GM23248 (cell line): ENCODE data around the gene FKBP4. TPM values are rescaled to one million over a fixed set of nuclear protein-coding genes. Genes with fewer than 3 reads are reported as not detected.
"Not testable (repeated sequence)": the region's sequence is repeated elsewhere in the genome, so short reads cannot be mapped to it uniquely, and the experiment has no call there.

Experiments
- DNase-seq: peaks from one replicate; pipeline ENCODE4 v3.0.0-alpha.2; 2015
- H2AFZ ChIP-seq: fragments of 200-600 bp; sonication (generic); 2 replicates; pipeline ENCODE4 v1.6.1; 2016; ENCODE audit warnings: antibody characterized with exemption
- H3F3A ChIP-seq: fragments of 200-600 bp; sonication (generic); 2 replicates; pipeline ENCODE4 v1.6.1; 2016; ENCODE audit warnings: mild to moderate bottlenecking, antibody characterized with exemption, mixed run types; ENCODE audit not compliant: insufficient read depth
- H3K27ac ChIP-seq: fragments of 200-600 bp; sonication (generic); 2 replicates; pipeline ENCODE4 v1.5.1; 2016; ENCODE audit warnings: mild to moderate bottlenecking
- H3K27me3 ChIP-seq: fragments of 200-600 bp; sonication (generic); replicated peaks from 2 replicates; pipeline ENCODE4 v1.6.1; 2016; ENCODE audit warnings: mild to moderate bottlenecking; ENCODE audit not compliant: insufficient read depth
- H3K36me3 ChIP-seq: fragments of 200-600 bp; sonication (generic); 2 replicates; pipeline ENCODE4 v1.6.1; 2016; ENCODE audit warnings: low read depth, mild to moderate bottlenecking
- H3K4me1 ChIP-seq: fragments of 200-600 bp; sonication (generic); 2 replicates; pipeline ENCODE4 v1.6.1; 2016; ENCODE audit warnings: mild to moderate bottlenecking; ENCODE audit not compliant: insufficient read depth
- H3K4me2 ChIP-seq: fragments of 200-600 bp; sonication (generic); one replicate; pipeline ENCODE4 v1.6.1; 2016; ENCODE audit warnings: mild to moderate bottlenecking; ENCODE audit not compliant: unreplicated experiment
- H3K4me3 ChIP-seq: fragments of 200-600 bp; sonication (generic); 2 replicates; pipeline ENCODE4 v1.5.1; 2016; ENCODE audit warnings: mild to moderate bottlenecking
- H3K79me2 ChIP-seq: fragments of 200-600 bp; sonication (generic); 2 replicates; pipeline ENCODE4 v1.6.1; 2016; ENCODE audit warnings: mild to moderate bottlenecking; ENCODE audit not compliant: insufficient read depth
- H3K9ac ChIP-seq: fragments of 200-600 bp; sonication (generic); 2 replicates; pipeline ENCODE4 v1.6.1; 2016; ENCODE audit warnings: mild to moderate bottlenecking
- H3K9me2 ChIP-seq: fragments of 200-600 bp; sonication (generic); 2 replicates; pipeline ENCODE4 v1.6.1; 2016; ENCODE audit warnings: mixed run types, mild to moderate bottlenecking, moderate library complexity; ENCODE audit not compliant: insufficient read depth
- H3K9me3 ChIP-seq: fragments of 200-600 bp; sonication (generic); one replicate; pipeline ENCODE4 v1.6.1; 2017; ENCODE audit warnings: low read depth
- H4K20me1 ChIP-seq: fragments of 200-600 bp; sonication (generic); 2 replicates; pipeline ENCODE4 v1.6.0; 2016; ENCODE audit not compliant: insufficient read depth
- EZH2 ChIP-seq: fragments of 200-600 bp; sonication (generic); IDR thresholded peaks from 2 replicates; pipeline ENCODE4 v1.6.1; 2018; ENCODE audit warnings: antibody characterized with exemption, mild to moderate bottlenecking; ENCODE audit not compliant: insufficient read depth, poor library complexity, severe bottlenecking
- EZH2phosphoT487 ChIP-seq: fragments of 200-600 bp; sonication (generic); IDR thresholded peaks from 2 replicates; pipeline ENCODE4 v1.6.1; 2018; ENCODE audit warnings: antibody characterized with exemption, moderate library complexity, mild to moderate bottlenecking, low read depth; ENCODE audit not compliant: insufficient read depth
- WGBS, 2 experiments: methylation state at CpG; one replicate each; pipeline ENCODE4 v1.1.6; 2015 to 2017; ENCODE audit warnings: low lambda C conversion rate in 2 of 2, low coverage in 1 of 2; ENCODE audit errors: missing lambda C conversion rate in 2 of 2; 5-methylcytosine and 5-hydroxymethylcytosine counted together
- in situ Hi-C: fragments of 300-500 bp; cut with MboI; formaldehyde crosslinking; loops from 2 replicates; pipeline ENCODE4 v1.15.0; 2020
- polyA plus RNA-seq: library from polyadenylated mRNA; unstranded; fragments of >200 nt; fragmentation: Nextera tagmentation; extraction: Ambion mirVana; gene quantifications from 2 replicates; pipeline ENCODE4 v1.2.1, GENCODE V29; 2016
- total RNA-seq: library from RNA; depleted of rRNA; stranded (reverse); fragments of >200 nt; shearing (Covaris generic); gene quantifications from 2 replicates; pipeline ENCODE4 v1.2.3, GENCODE V29; 2014

FKBP4 gene
- total and polyA plus RNA-seq, 2 experiments from 2014 or later, result 24.0 to 27.4 TPM

GRCh38 chr12:2768224-2768961 is 26.4 kb upstream of the FKBP4 start:
- no peaks in the 10 kb centered on the region for H3F3A ChIP-seq
- H3K4me3 ChIP-seq, result no peak overlapping the region
- H2AFZ ChIP-seq, result no peak overlapping the region
- TF ChIP-seq EZH2 (no peak), EZH2phosphoT487 (no peak)
- no peaks in the 10 kb centered on the region for H4K20me1 ChIP-seq
- DNase-seq, result no peak
- no peak overlapping the region for H3K27ac ChIP-seq
- peaks cover 30% of the 10 kb centered on the region for H3K27me3 ChIP-seq
- H3K9ac ChIP-seq, result no peak overlapping the region
- in situ Hi-C loops, result no loop called here
- no peaks in the 10 kb centered on the region for H3K79me2 ChIP-seq
- H3K9me2 ChIP-seq, result no peaks in the 10 kb centered on the region
- no peaks in the 10 kb centered on the region for H3K9me3 ChIP-seq
- H3K4me2 ChIP-seq, result no peak overlapping the region
- no peaks in the 10 kb centered on the region for H3K36me3 ChIP-seq
- 42 to 51% methylated on average over 10 of the region's 10 CpGs for WGBS, 2 experiments
- no peaks in the 10 kb centered on the region for H3K4me1 ChIP-seq

DNA sequence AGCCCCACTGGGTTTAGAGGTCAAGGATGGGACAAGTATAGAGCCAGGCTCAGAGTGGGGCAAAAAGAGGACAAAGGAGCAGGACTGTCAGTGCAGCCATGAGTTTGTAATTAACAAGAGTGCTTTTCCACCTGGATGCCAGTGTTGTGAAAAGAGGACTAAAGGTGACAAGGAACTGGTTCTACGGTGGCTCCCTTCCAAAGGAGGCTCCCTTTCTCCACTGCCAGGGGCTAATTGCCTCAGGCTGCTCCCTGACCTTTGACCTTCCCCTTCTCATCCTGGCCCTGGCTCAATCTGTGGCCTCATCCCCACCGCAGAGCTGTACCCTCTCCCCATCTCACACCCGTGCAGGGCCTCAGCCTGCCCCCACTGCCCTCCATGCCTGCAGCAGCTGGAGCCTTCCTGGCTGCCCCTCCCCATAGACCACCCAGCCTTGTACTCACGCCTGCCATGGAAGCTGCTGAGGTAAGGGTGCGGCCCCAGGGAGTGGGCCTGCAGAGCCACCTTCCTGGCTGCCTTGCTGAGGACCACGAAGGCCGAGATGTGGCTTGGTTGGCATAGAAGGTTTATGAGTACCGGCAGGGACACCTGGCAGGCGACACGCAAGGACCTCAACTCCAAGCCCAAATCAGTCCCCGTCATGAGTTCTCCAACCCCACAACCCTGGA is 24.8 kb upstream of the FKBP4 start:
- H3K27me3 ChIP-seq, result peaks cover 17% of the 10 kb centered on the region
- no peaks in the 10 kb centered on the region for H3F3A ChIP-seq
- no peaks in the 10 kb centered on the region for H4K20me1 ChIP-seq
- H3K36me3 ChIP-seq, result no peaks in the 10 kb centered on the region
- H2AFZ ChIP-seq, result no peak overlapping the region
- H3K4me2 ChIP-seq, result no peak overlapping the region
- in situ Hi-C loops, result no loop called here
- H3K4me1 ChIP-seq, result no peaks in the 10 kb centered on the region
- WGBS, 2 experiments, result 54 to 63% methylated on average over 10 to 11 of the region's 11 CpGs
- H3K79me2 ChIP-seq, result no peaks in the 10 kb centered on the region
- no peak for DNase-seq
- no peaks in the 10 kb centered on the region for H3K9me3 ChIP-seq
- no peak overlapping the region for H3K4me3 ChIP-seq
- no peak overlapping the region for H3K27ac ChIP-seq
- TF ChIP-seq EZH2 (no peak), EZH2phosphoT487 (no peak)
- no peak overlapping the region for H3K9ac ChIP-seq
- H3K9me2 ChIP-seq, result no peaks in the 10 kb centered on the region

DNA sequence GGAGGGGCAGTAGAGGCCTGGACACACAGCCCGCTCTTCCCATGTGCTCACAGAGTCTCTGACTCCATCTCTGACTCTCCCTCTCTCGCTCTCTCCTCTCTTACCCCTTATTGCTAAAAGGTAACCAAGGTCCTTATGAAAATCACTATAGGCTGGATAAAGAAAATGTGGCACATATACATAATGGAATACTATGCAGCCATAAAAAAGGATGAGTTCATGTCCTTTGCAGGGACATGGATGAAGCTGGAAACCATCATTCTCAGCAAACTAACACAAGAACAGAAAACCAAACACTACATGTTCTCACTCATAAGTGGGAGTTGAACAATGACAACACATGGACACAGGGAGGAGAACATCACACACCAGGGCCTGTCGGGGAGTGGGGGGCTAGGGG is 24.2 kb upstream of the FKBP4 start:
- H3K9me3 ChIP-seq, H3K79me2 ChIP-seq, H3K27ac ChIP-seq, H3K4me2 ChIP-seq, DNase-seq, H3K36me3 ChIP-seq, H3F3A ChIP-seq, H4K20me1 ChIP-seq, H3K9me2 ChIP-seq, H3K9ac ChIP-seq, H3K4me3 ChIP-seq, in situ Hi-C loops, H2AFZ ChIP-seq, H3K4me1 ChIP-seq: not testable (repeated sequence)
- H3K27me3 ChIP-seq, result peaks cover 13% of the 10 kb centered on the region
- 75 to 78% methylated on average over 3 of the region's 3 CpGs for WGBS, 2 experiments

GRCh38 chr12:2772370-2772769 is 22.4 kb upstream of the FKBP4 start:
- no peak overlapping the region for H3K4me3 ChIP-seq
- in situ Hi-C loops, result no loop called here
- no peaks in the 10 kb centered on the region for H3K9me3 ChIP-seq
- no peaks in the 10 kb centered on the region for H3K79me2 ChIP-seq
- DNase-seq, result no peak
- H2AFZ ChIP-seq, result no peak overlapping the region
- H3K27ac ChIP-seq, result no peak overlapping the region
- no peaks in the 10 kb centered on the region for H3K9me2 ChIP-seq
- H3F3A ChIP-seq, result no peaks in the 10 kb centered on the region
- H3K9ac ChIP-seq, result no peak overlapping the region
- no peak for TF ChIP-seq EZH2phosphoT487
- no peak for TF ChIP-seq EZH2
- WGBS, 2 experiments, result 53 to 60% methylated on average over 4 of the region's 4 CpGs
- H3K4me2 ChIP-seq, result no peak overlapping the region
- no peaks in the 10 kb centered on the region for H3K4me1 ChIP-seq
- no peaks in the 10 kb centered on the region for H3K36me3 ChIP-seq
- no peaks in the 10 kb centered on the region for H4K20me1 ChIP-seq
- peaks cover 6% of the 10 kb centered on the region for H3K27me3 ChIP-seq
